MG63 (cell line): ENCODE data around the gene EHD4. TPM values are rescaled to one million over a fixed set of nuclear protein-coding genes. Genes with fewer than 3 reads are reported as not detected.

Source experiments
- DNase-seq: peaks from one replicate; pipeline ENCODE4 v3.0.0-alpha.2; 2020
- H3K27me3 ChIP-seq: fragments of 250-450 bp; sonication (Bioruptor Pico); 2 replicates; pipeline ENCODE4 v1.5.1; 2020; ENCODE audit warnings: mild to moderate bottlenecking, moderate library complexity
- H3K36me3 ChIP-seq: fragments of 250-450 bp; sonication (Bioruptor Pico); 2 replicates; pipeline ENCODE4 v1.5.1; 2020; ENCODE audit warnings: mild to moderate bottlenecking, moderate library complexity
- H3K4me3 ChIP-seq: fragments of 250-450 bp; sonication (Bioruptor Pico); 2 replicates; pipeline ENCODE4 v1.5.1; 2020; ENCODE audit warnings: mild to moderate bottlenecking, moderate library complexity
- H3K9me3 ChIP-seq: fragments of 250-450 bp; sonication (Bioruptor Pico); 2 replicates; pipeline ENCODE4 v1.5.1; 2020; ENCODE audit warnings: mild to moderate bottlenecking, moderate library complexity
- total RNA-seq: library from RNA; depleted of rRNA; stranded (reverse); fragments of >200 nt; shearing (Covaris generic); gene quantifications from 2 replicates; pipeline ENCODE4 v1.2.3, GENCODE V29; 2014; ENCODE audit warnings: low replicate concordance

Gene EHD4
- total RNA-seq, 1 experiment from 2014 or later: 15.9 TPM

GRCh38 chr15:41891226-41891625 lies 81.1 kb downstream of the EHD4 start:
- Histone ChIP-seq H3K36me3 (no peaks in the 10 kb centered on the region; the same call in 1 of the 2 replicates), H3K9me3 (no peaks in the 10 kb centered on the region), H3K27me3 (no peaks in the 10 kb centered on the region), H3K4me3 (no peak overlapping the region)
- DNase-seq: no peak

GRCh38 chr15:41890050-41890690 lies 82.2 kb downstream of the EHD4 start:
- no peak for DNase-seq
- Histone ChIP-seq H3K27me3 (no peaks in the 10 kb centered on the region), H3K9me3 (no peaks in the 10 kb centered on the region), H3K36me3 (peaks cover 4% of the 10 kb centered on the region), H3K4me3 (no peak overlapping the region)

- peaks cover 4% of the 10 kb centered on the region for H3K36me3 ChIP-seq
- no peak for DNase-seq
- no peaks in the 10 kb centered on the region for H3K9me3 ChIP-seq
These were observed 83.6 kb downstream of the EHD4 start for GRCh38 chr15:41888662-41889253.

GRCh38 chr15:41887893-41888292 lies 84.5 kb downstream of the EHD4 start:
- Histone ChIP-seq H3K9me3 (no peaks in the 10 kb centered on the region), H3K27me3 (no peaks in the 10 kb centered on the region), H3K36me3 (peaks cover 4% of the 10 kb centered on the region), H3K4me3 (no peak overlapping the region)
- no peak for DNase-seq

More at GRCh38 chr15:41888662-41889253, 83.6 kb downstream of the EHD4 start:
- no peak overlapping the region for H3K4me3 ChIP-seq
- H3K27me3 ChIP-seq: no peaks in the 10 kb centered on the region

- H3K27me3 ChIP-seq: no peaks in the 10 kb centered on the region
- no peak for DNase-seq
- no peaks in the 10 kb centered on the region for H3K9me3 ChIP-seq
- H3K4me3 ChIP-seq: no peak overlapping the region
- peaks cover 4% of the 10 kb centered on the region for H3K36me3 ChIP-seq
These were observed 85.2 kb downstream of the EHD4 start for GRCh38 chr15:41887161-41887560.

GRCh38 chr15:41886741-41887140 lies 85.6 kb downstream of the EHD4 start:
- Histone ChIP-seq H3K36me3 (peaks cover 4% of the 10 kb centered on the region), H3K27me3 (no peaks in the 10 kb centered on the region), H3K9me3 (no peaks in the 10 kb centered on the region), H3K4me3 (no peak overlapping the region)
- DNase-seq: no peak

- Histone ChIP-seq H3K9me3 (no peaks in the 10 kb centered on the region), H3K27me3 (no peaks in the 10 kb centered on the region), H3K4me3 (no peak overlapping the region), H3K36me3 (peaks cover 4% of the 10 kb centered on the region)
- DNase-seq: no peak
These were observed 86.5 kb downstream of the EHD4 start for GRCh38 chr15:41885841-41886240.

GRCh38 chr15:41885321-41885720 lies 87.0 kb downstream of the EHD4 start:
- Histone ChIP-seq H3K27me3 (no peaks in the 10 kb centered on the region), H3K36me3 (peaks cover 4% of the 10 kb centered on the region), H3K9me3 (no peaks in the 10 kb centered on the region), H3K4me3 (no peak overlapping the region)
- no peak for DNase-seq

GRCh38 chr15:41884458-41884857 lies 87.9 kb downstream of the EHD4 start:
- Histone ChIP-seq H3K27me3 (no peaks in the 10 kb centered on the region), H3K36me3 (peaks cover 4% of the 10 kb centered on the region), H3K4me3 (no peak overlapping the region), H3K9me3 (no peaks in the 10 kb centered on the region)
- DNase-seq: no peak

- DNase-seq: no peak
- Histone ChIP-seq H3K9me3 (no peaks in the 10 kb centered on the region), H3K36me3 (peaks cover 4% of the 10 kb centered on the region), H3K4me3 (no peak overlapping the region), H3K27me3 (no peaks in the 10 kb centered on the region)
These were observed 88.9 kb downstream of the EHD4 start for GRCh38 chr15:41883484-41883825.

- Histone ChIP-seq H3K36me3 (peaks cover 4% of the 10 kb centered on the region), H3K4me3 (no peak overlapping the region), H3K9me3 (no peaks in the 10 kb centered on the region), H3K27me3 (no peaks in the 10 kb centered on the region)
- DNase-seq: no peak
These were observed 89.5 kb downstream of the EHD4 start for GRCh38 chr15:41882689-41883483.

- no peak for DNase-seq
- no peaks in the 10 kb centered on the region for H3K9me3 ChIP-seq
- H3K4me3 ChIP-seq: no peak overlapping the region
- H3K36me3 ChIP-seq: peaks cover 4% of the 10 kb centered on the region
- H3K27me3 ChIP-seq: no peaks in the 10 kb centered on the region
These were observed 90.3 kb downstream of the EHD4 start for GRCh38 chr15:41881920-41882688.

- Histone ChIP-seq H3K36me3 (peaks cover 4% of the 10 kb centered on the region), H3K4me3 (no peak overlapping the region), H3K27me3 (no peaks in the 10 kb centered on the region), H3K9me3 (no peaks in the 10 kb centered on the region)
- no peak for DNase-seq
These were observed 90.8 kb downstream of the EHD4 start for GRCh38 chr15:41881550-41881919.

- Histone ChIP-seq H3K9me3 (no peaks in the 10 kb centered on the region), H3K4me3 (no peak overlapping the region), H3K27me3 (no peaks in the 10 kb centered on the region), H3K36me3 (peaks cover 4% of the 10 kb centered on the region)
- no peak for DNase-seq
These were observed 91.3 kb downstream of the EHD4 start for GRCh38 chr15:41881086-41881485.

- Histone ChIP-seq H3K36me3 (peaks cover 1% of the 10 kb centered on the region), H3K4me3 (no peak overlapping the region), H3K27me3 (no peaks in the 10 kb centered on the region), H3K9me3 (no peaks in the 10 kb centered on the region)
- no peak for DNase-seq
These were observed 92.0 kb downstream of the EHD4 start for GRCh38 chr15:41880156-41880877.

- H3K27me3 ChIP-seq: no peaks in the 10 kb centered on the region
These were observed 93.0 kb downstream of the EHD4 start for GRCh38 chr15:41879321-41879845.

More at GRCh38 chr15:41879321-41879845, 93.0 kb downstream of the EHD4 start:
- Histone ChIP-seq H3K4me3 (no peak overlapping the region), H3K36me3 (no peaks in the 10 kb centered on the region), H3K9me3 (no peaks in the 10 kb centered on the region)
- no peak for DNase-seq
